ENCODE results near the gene SLC22A23. TPM values are rescaled to one million over a fixed set of nuclear protein-coding genes. Genes with fewer than 3 reads are reported as not detected.

The SLC22A23 gene
- total and polyA plus RNA-seq, 4 donors = 4.9 to 45.4 (median 19.7) TPM

DNA sequence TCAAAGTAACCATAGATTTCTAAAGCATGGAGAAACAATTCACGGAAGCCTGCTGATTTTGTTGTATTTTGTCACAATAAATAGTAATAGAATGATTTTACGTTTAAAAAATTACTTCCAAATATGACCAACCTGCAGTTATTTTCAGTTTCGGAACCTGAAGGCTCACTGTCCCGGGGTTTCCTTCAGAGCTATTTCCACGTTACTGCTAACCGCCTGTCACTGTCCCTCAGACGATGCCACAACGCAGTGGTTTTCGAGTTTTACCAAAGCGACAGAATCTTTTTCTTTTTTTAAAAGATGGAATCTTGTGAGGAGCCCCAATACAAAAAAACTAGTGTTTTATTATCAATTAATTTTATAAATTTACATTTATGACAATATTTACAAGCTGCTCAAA is 157.6 kb downstream of the SLC22A23 start:
- TF ChIP-seq, protein P1, sequence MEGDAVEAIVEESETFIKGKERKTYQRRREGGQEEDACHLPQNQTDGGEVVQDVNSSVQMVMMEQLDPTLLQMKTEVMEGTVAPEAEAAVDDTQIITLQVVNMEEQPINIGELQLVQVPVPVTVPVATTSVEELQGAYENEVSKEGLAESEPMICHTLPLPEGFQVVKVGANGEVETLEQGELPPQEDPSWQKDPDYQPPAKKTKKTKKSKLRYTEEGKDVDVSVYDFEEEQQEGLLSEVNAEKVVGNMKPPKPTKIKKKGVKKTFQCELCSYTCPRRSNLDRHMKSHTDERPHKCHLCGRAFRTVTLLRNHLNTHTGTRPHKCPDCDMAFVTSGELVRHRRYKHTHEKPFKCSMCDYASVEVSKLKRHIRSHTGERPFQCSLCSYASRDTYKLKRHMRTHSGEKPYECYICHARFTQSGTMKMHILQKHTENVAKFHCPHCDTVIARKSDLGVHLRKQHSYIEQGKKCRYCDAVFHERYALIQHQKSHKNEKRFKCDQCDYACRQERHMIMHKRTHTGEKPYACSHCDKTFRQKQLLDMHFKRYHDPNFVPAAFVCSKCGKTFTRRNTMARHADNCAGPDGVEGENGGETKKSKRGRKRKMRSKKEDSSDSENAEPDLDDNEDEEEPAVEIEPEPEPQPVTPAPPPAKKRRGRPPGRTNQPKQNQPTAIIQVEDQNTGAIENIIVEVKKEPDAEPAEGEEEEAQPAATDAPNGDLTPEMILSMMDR (IDR thresholded peaks at IDR 0.05; ENCODE audit: low read depth, low read length, missing input control) = no peak
- TF ChIP-seq, protein P2, sequence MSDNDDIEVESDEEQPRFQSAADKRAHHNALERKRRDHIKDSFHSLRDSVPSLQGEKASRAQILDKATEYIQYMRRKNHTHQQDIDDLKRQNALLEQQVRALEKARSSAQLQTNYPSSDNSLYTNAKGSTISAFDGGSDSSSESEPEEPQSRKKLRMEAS (IDR thresholded peaks at IDR 0.05) = no peak
- TF ChIP-seq HNF4A (conservative IDR thresholded peaks at IDR 0.05) (no peak), JUND (IDR thresholded peaks at IDR 0.05) (no peak), FOXA1 (IDR thresholded peaks at IDR 0.05) (no peak), EGR1 (IDR thresholded peaks at IDR 0.05; ENCODE audit: low read depth in 2 of 2) (no peak), GABPA (IDR thresholded peaks at IDR 0.05 in 1 of 2, conservative IDR thresholded peaks at IDR 0.05 in 1 of 2) (no peak), RXRA (IDR thresholded peaks at IDR 0.05) (no peak), YY1 (IDR thresholded peaks at IDR 0.05) (no peak), TAF1 (conservative IDR thresholded peaks at IDR 0.05) (no peak), HNF4G (IDR thresholded peaks at IDR 0.05) (no peak), NR2F2 (IDR thresholded peaks at IDR 0.05) (no peak), FOXA2 (IDR thresholded peaks at IDR 0.05) (no peak)
- TF ChIP-seq, protein P3, sequence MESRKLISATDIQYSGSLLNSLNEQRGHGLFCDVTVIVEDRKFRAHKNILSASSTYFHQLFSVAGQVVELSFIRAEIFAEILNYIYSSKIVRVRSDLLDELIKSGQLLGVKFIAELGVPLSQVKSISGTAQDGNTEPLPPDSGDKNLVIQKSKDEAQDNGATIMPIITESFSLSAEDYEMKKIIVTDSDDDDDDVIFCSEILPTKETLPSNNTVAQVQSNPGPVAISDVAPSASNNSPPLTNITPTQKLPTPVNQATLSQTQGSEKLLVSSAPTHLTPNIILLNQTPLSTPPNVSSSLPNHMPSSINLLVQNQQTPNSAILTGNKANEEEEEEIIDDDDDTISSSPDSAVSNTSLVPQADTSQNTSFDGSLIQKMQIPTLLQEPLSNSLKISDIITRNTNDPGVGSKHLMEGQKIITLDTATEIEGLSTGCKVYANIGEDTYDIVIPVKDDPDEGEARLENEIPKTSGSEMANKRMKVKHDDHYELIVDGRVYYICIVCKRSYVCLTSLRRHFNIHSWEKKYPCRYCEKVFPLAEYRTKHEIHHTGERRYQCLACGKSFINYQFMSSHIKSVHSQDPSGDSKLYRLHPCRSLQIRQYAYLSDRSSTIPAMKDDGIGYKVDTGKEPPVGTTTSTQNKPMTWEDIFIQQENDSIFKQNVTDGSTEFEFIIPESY (IDR thresholded peaks at IDR 0.05) = no peak
- TF ChIP-seq, protein P4, sequence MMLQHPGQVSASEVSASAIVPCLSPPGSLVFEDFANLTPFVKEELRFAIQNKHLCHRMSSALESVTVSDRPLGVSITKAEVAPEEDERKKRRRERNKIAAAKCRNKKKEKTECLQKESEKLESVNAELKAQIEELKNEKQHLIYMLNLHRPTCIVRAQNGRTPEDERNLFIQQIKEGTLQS (IDR thresholded peaks at IDR 0.05) = no peak
- TF ChIP-seq, protein P5, sequence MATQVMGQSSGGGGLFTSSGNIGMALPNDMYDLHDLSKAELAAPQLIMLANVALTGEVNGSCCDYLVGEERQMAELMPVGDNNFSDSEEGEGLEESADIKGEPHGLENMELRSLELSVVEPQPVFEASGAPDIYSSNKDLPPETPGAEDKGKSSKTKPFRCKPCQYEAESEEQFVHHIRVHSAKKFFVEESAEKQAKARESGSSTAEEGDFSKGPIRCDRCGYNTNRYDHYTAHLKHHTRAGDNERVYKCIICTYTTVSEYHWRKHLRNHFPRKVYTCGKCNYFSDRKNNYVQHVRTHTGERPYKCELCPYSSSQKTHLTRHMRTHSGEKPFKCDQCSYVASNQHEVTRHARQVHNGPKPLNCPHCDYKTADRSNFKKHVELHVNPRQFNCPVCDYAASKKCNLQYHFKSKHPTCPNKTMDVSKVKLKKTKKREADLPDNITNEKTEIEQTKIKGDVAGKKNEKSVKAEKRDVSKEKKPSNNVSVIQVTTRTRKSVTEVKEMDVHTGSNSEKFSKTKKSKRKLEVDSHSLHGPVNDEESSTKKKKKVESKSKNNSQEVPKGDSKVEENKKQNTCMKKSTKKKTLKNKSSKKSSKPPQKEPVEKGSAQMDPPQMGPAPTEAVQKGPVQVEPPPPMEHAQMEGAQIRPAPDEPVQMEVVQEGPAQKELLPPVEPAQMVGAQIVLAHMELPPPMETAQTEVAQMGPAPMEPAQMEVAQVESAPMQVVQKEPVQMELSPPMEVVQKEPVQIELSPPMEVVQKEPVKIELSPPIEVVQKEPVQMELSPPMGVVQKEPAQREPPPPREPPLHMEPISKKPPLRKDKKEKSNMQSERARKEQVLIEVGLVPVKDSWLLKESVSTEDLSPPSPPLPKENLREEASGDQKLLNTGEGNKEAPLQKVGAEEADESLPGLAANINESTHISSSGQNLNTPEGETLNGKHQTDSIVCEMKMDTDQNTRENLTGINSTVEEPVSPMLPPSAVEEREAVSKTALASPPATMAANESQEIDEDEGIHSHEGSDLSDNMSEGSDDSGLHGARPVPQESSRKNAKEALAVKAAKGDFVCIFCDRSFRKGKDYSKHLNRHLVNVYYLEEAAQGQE (IDR thresholded peaks at IDR 0.05) = no peak
- H3K9ac ChIP-seq (ENCODE audit: low read depth in 1 of 2, low read length in 2 of 2) = no peak overlapping the region

DNA sequence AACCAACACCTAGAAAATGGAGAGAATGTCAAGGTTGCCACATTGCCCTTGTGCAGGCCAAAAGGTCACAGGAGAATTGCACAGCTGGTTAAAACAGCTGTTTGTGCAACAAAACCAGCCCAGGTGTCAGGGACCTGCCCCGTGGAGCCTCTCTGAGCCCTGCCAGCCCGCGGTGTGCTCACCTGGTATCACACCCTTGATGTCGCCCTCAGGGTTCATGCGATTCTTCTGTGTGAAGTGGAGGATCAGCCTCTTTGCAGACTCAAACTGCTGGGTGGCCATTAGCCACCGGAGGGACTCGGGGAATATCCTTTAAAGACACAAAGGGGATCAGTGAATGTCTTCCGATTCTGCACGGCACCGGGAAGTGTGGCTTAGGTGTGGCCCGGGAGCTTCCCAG is 158.9 kb downstream of the SLC22A23 start:
- TF ChIP-seq FOXA2 (IDR thresholded peaks at IDR 0.05) (no peak), YY1 (IDR thresholded peaks at IDR 0.05) (no peak), FOXA1 (IDR thresholded peaks at IDR 0.05) (no peak), HNF4G (IDR thresholded peaks at IDR 0.05) (no peak), RAD21 (IDR thresholded peaks at IDR 0.05) (peak in 1 of 2 donors; percentile 33), NR2F2 (IDR thresholded peaks at IDR 0.05) (peak; percentile 35), EGR1 (IDR thresholded peaks at IDR 0.05; ENCODE audit: low read depth in 2 of 2) (no peak), GABPA (IDR thresholded peaks at IDR 0.05 in 1 of 2, conservative IDR thresholded peaks at IDR 0.05 in 1 of 2) (no peak), HNF4A (conservative IDR thresholded peaks at IDR 0.05) (peak in 1 of 2 donors; percentile 53), TAF1 (conservative IDR thresholded peaks at IDR 0.05) (no peak), SP1 (IDR thresholded peaks at IDR 0.05) (no peak), RXRA (IDR thresholded peaks at IDR 0.05) (peak in 1 of 2 donors; percentile 15)
- TF ChIP-seq, protein P1 (IDR thresholded peaks at IDR 0.05; ENCODE audit: low read depth, low read length, missing input control) = no peak
- TF ChIP-seq, protein P3 (IDR thresholded peaks at IDR 0.05) = no peak
- no peaks in the 10 kb centered on the region for H3K9me3 ChIP-seq (ENCODE audit: control insufficient read depth in 4 of 4, low read length in 3 of 4)
- peaks cover 2 to 8% (median 4%) of the 10 kb centered on the region in 4 donors for H3K36me3 ChIP-seq (ENCODE audit: control insufficient read depth in 4 of 4, insufficient read depth in 3 of 4, low read depth in 1 of 4, low read length in 3 of 4)
- no peak for DNase-seq (ENCODE audit: low spot score)
- no peak overlapping the region for H3K9ac ChIP-seq (ENCODE audit: low read depth in 1 of 2, low read length in 2 of 2)
- H3K4me1 ChIP-seq (ENCODE audit: control insufficient read depth in 4 of 4, insufficient read depth in 4 of 4, low read length in 3 of 4) = peaks cover 2 to 17% (median 10%) of the 10 kb centered on the region in 4 donors
- WGBS = 86% methylated on average over 11 of the region's 11 CpGs
- H3K4me3 ChIP-seq (ENCODE audit: low read depth in 1 of 3, low read length in 3 of 3) = no peak overlapping the region
- no peaks in the 10 kb centered on the region for H3K27me3 ChIP-seq (ENCODE audit: control insufficient read depth in 4 of 4, insufficient read depth in 4 of 4, low read length in 3 of 4)
- no peak overlapping the region for H3K27ac ChIP-seq (ENCODE audit: low read depth in 1 of 2, low read length in 2 of 2)

More for the DNA sequence above, 157.6 kb downstream of the SLC22A23 start:
- 95% methylated on average over 10 of the region's 10 CpGs for WGBS
- no peak overlapping the region for H3K27ac ChIP-seq (ENCODE audit: low read depth in 1 of 2, low read length in 2 of 2)
- peaks cover 2 to 17% (median 10%) of the 10 kb centered on the region in 4 donors for H3K4me1 ChIP-seq (ENCODE audit: control insufficient read depth in 4 of 4, insufficient read depth in 4 of 4, low read length in 3 of 4)
- no peaks in the 10 kb centered on the region for H3K27me3 ChIP-seq (ENCODE audit: control insufficient read depth in 4 of 4, insufficient read depth in 4 of 4, low read length in 3 of 4)
- DNase-seq (ENCODE audit: low spot score) = no peak
- no peak overlapping the region for H3K4me3 ChIP-seq (ENCODE audit: low read depth in 1 of 3, low read length in 3 of 3)
- no peaks in the 10 kb centered on the region for H3K9me3 ChIP-seq (ENCODE audit: control insufficient read depth in 4 of 4, low read length in 3 of 4)
- peaks cover 2 to 7% (median 3%) of the 10 kb centered on the region in 4 donors for H3K36me3 ChIP-seq (ENCODE audit: control insufficient read depth in 4 of 4, insufficient read depth in 3 of 4, low read depth in 1 of 4, low read length in 3 of 4)
